Hepatocyte (in vitro differentiated cells): ENCODE results near the gene NCAPH2. TPM values are rescaled to one million over a fixed set of nuclear protein-coding genes. Genes with fewer than 3 reads are reported as not detected.

Experiments used
- DNase-seq: peaks from one replicate; pipeline ENCODE4 v3.0.0-alpha.2; 2016; ENCODE audit warnings: low spot score
- H2AFZ ChIP-seq: fragments of 200-600 bp; sonication (generic); 2 replicates; pipeline ENCODE4 v1.6.0; 2016; ENCODE audit warnings: antibody characterized with exemption, mild to moderate bottlenecking
- H3K27ac ChIP-seq: fragments of 200-600 bp; sonication (generic); 2 replicates; pipeline ENCODE4 v1.5.1; 2016; ENCODE audit warnings: mild to moderate bottlenecking
- H3K27me3 ChIP-seq: fragments of 200-600 bp; sonication (generic); 2 replicates; pipeline ENCODE4 v1.6.1; 2016
- H3K36me3 ChIP-seq: fragments of 200-600 bp; sonication (generic); replicated peaks from 2 replicates; pipeline ENCODE4 v1.5.1; 2016; ENCODE audit warnings: low read depth; ENCODE audit not compliant: insufficient read depth
- H3K4me1 ChIP-seq: fragments of 200-600 bp; sonication (generic); 2 replicates; pipeline ENCODE4 v1.5.1; 2016; ENCODE audit warnings: mild to moderate bottlenecking, moderate library complexity; ENCODE audit not compliant: insufficient read depth
- H3K4me2 ChIP-seq: fragments of 200-600 bp; sonication (generic); 2 replicates; pipeline ENCODE4 v1.6.0; 2016
- H3K4me3 ChIP-seq: fragments of 200-600 bp; sonication (generic); 2 replicates; pipeline ENCODE4 v1.5.1; 2016; ENCODE audit warnings: mild to moderate bottlenecking
- H3K79me2 ChIP-seq: fragments of 200-600 bp; sonication (generic); 2 replicates; pipeline ENCODE4 v1.6.0; 2017; ENCODE audit warnings: mild to moderate bottlenecking
- H3K9me2 ChIP-seq: fragments of 200-600 bp; sonication (generic); replicated peaks from 2 replicates; pipeline ENCODE4 v1.6.0; 2017; ENCODE audit warnings: mild to moderate bottlenecking; ENCODE audit not compliant: insufficient read depth
- H3K9me3 ChIP-seq: fragments of 200-600 bp; sonication (generic); 2 replicates; pipeline ENCODE4 v1.5.1; 2016; ENCODE audit warnings: low read depth, mild to moderate bottlenecking
- H4K20me1 ChIP-seq: fragments of 200-600 bp; sonication (generic); 2 replicates; pipeline ENCODE4 v1.6.0; 2016; ENCODE audit warnings: mild to moderate bottlenecking; ENCODE audit not compliant: insufficient read depth, poor library complexity, severe bottlenecking
- CTCF ChIP-seq: fragments of 200-600 bp; sonication (generic); IDR thresholded peaks from 2 replicates; pipeline ENCODE4 v1.5.1; 2016; ENCODE audit warnings: antibody characterized with exemption, mild to moderate bottlenecking; ENCODE audit not compliant: poor library complexity
- EZH2 ChIP-seq: fragments of 200-600 bp; sonication (generic); IDR thresholded peaks from 2 replicates; pipeline ENCODE4 v1.6.1; 2016; ENCODE audit warnings: antibody characterized with exemption, mild to moderate bottlenecking, borderline replicate concordance
- EZH2phosphoT487 ChIP-seq: fragments of 200-600 bp; sonication (generic); IDR thresholded peaks from one replicate; pipeline ENCODE4 v1.6.1; 2018; ENCODE audit warnings: antibody characterized with exemption, mild to moderate bottlenecking, low read depth, moderate library complexity; ENCODE audit not compliant: unreplicated experiment, severe bottlenecking
- WGBS: methylation state at CpG from one replicate; pipeline ENCODE4 v1.1.6; 2016; ENCODE audit warnings: low lambda C conversion rate; ENCODE audit errors: missing lambda C conversion rate; 5-methylcytosine and 5-hydroxymethylcytosine counted together
- polyA plus RNA-seq: library from polyadenylated mRNA; unstranded; fragments of >200 nt; fragmentation: Nextera tagmentation; extraction: Ambion mirVana; gene quantifications from 2 replicates; pipeline ENCODE4 v1.2.1, GENCODE V29; 2016
- total RNA-seq: library from RNA; depleted of rRNA; stranded (reverse); fragments of >200 nt; gene quantifications from 2 replicates; pipeline ENCODE4 v1.2.3, GENCODE V29; 2014

Gene NCAPH2
- total and polyA plus RNA-seq, 2 experiments from 2014 or later = 25.6 to 40.6 TPM

GRCh38 chr22:50545522-50546325 is 37.7 kb downstream of the NCAPH2 start, which contains the start of gene KLHDC7B:
Gene KLHDC7B, plus strand, starts transcription at chr22:50545899. Its CDS starts 345 bp downstream, at chr22:50546244.
- 60% methylated on average over 10 of the region's 10 CpGs for WGBS

GRCh38 chr22:50546326-50547262 is 38.6 kb downstream of the NCAPH2 start:
- no peak overlapping the region for H3K4me3 ChIP-seq

More at GRCh38 chr22:50545522-50546325, 37.7 kb downstream of the NCAPH2 start, which contains the start of gene KLHDC7B:
- peak within 1 kb of the TSS; percentile 87 for H3K4me2 ChIP-seq
- H3K36me3 ChIP-seq = no peaks in the 10 kb centered on the region
- peaks cover 13% of the 10 kb centered on the region for H3K4me1 ChIP-seq
- H3K79me2 ChIP-seq = no peaks in the 10 kb centered on the region
- H3K4me3 ChIP-seq = no peak within 1 kb of the TSS
- no peaks in the 10 kb centered on the region for H3K9me3 ChIP-seq
- H4K20me1 ChIP-seq = no peaks in the 10 kb centered on the region
- no peak for TF ChIP-seq EZH2
- no peak for TF ChIP-seq EZH2phosphoT487
- TF ChIP-seq CTCF = no peak
- no peak within 1 kb of the TSS for H2AFZ ChIP-seq
- H3K27me3 ChIP-seq = no peaks in the 10 kb centered on the region
- H3K9me2 ChIP-seq = no peaks in the 10 kb centered on the region
- peak within 1 kb of the TSS; percentile 71 for H3K27ac ChIP-seq
- DNase-seq = peak; percentile 16

More at GRCh38 chr22:50546326-50547262, 38.6 kb downstream of the NCAPH2 start:
- DNase-seq = no peak
- no peaks in the 10 kb centered on the region for H3K9me3 ChIP-seq
- no peaks in the 10 kb centered on the region for H3K36me3 ChIP-seq
- WGBS = 93% methylated on average over 47 of the region's 78 CpGs
- H2AFZ ChIP-seq = no peak overlapping the region
- TF ChIP-seq CTCF (no peak), EZH2 (no peak), EZH2phosphoT487 (no peak)
- H3K27ac ChIP-seq = no peak overlapping the region
- no peaks in the 10 kb centered on the region for H3K79me2 ChIP-seq
- H3K9me2 ChIP-seq = no peaks in the 10 kb centered on the region
- H3K4me1 ChIP-seq = peaks cover 13% of the 10 kb centered on the region
- no peaks in the 10 kb centered on the region for H3K27me3 ChIP-seq
- no peaks in the 10 kb centered on the region for H4K20me1 ChIP-seq
- peak overlapping the region; percentile 8 for H3K4me2 ChIP-seq
